CD4-positive, alpha-beta T cell treated with Interleukin-17A for 1 hour (primary cell): ENCODE measurements around the gene AP5B1.
"Not testable (repeated sequence)": the region's sequence is repeated elsewhere in the genome, so short reads cannot be mapped to it uniquely, and the experiment has no call there.

ENCODE experiments used
- DNase-seq: peaks from one replicate; pipeline ENCODE4 v3.0.0-alpha.2; 2020

Gene AP5B1

GRCh38 chr11:65762816-65763215 lies 18.0 kb downstream of the AP5B1 start:
- DNase-seq, result not testable (repeated sequence)

DNA sequence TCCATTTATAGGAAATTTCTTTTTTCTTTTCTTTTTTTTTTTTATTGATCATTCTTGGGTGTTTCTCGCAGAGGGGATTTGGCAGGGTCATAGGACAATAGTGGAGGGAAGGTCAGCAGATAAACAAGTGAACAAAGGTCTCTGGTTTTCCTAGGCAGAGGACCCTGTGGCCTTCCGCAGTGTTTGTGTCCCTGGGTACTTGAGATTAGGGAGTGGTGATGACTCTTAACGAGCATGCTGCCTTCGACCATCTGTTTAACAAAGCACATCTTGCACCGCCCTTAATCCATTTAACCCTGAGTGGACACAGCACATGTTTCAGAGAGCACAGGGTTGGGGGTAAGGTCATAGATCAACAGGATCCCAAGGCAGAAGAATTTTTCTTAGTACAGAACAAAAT lies 18.6 kb downstream of the AP5B1 start:
- DNase-seq, result not testable (repeated sequence)

DNA sequence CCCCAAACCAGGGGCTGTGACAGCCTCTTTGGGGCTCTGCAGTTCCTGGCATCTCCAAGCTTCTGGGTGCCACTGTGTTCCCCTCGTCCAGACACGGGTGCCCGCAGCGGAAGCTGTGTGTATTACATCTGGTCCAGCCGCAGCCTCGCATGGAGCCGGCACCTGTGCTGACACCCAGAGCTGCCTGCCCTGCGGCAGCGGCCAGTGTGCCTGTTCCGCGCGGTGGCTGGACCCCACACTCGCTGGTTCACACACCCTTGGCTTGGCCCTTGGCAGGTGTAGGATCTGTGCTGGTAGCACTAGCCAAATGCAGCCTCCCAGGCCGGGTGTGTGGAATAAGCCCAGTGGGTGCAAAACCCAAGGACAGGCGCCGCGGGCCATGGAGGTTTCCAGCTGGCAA lies 35.7 kb downstream of the AP5B1 start:
- no peak for DNase-seq

DNA sequence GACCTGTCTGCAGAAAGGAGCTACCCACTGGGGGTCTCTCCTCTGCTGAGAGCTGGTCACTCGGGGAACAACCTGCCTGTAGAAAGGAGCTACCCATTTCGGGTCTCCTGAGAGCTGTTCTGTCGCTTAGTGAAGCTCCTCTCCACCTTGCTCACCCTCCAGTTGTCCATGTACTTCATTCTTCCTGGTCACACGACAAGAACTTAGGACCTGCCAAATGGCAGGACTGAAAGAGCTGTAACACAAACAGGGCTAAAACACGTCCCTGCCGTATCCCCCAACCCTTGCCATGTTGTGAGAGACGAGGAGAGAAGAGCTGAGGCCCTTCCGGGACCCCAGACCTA lies 36.1 kb downstream of the AP5B1 start:
- no peak for DNase-seq

DNA sequence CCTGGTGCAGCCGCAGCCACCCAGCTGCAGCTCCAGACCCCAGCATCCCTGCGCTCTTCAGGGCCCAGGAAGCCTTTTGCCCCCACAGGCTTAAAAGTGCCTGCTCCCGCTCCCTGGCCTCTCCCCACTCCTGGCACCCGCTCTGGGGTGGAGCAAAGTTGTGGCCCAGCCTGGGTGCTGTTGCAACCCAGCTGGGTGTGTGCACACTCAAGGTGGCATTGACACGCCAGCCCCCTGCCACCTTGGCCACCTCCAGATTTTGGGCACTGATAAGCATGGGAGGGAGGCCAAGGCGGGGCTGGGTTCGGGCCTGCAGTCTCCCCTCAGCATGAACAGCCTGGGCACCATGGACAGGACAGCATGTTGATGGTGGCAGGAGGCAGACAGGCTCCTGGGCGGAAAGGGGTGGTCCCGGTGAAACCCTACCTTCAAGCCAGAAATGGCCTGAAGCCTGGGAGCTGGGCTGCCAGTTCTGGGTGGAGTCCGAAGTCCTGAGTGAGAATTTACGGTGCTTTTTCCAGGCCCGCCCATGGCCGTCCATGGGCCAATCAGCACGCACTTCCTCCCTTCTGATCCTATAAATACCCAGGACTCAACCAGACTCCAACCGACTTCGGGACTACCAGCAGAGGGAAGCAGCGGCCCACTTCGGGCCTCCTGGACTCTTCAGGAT lies 36.6 kb downstream of the AP5B1 start:
- DNase-seq, result no peak

- no peak for DNase-seq
Measured at GRCh38 chr11:65743681-65744025, 37.1 kb downstream of the AP5B1 start.

DNA sequence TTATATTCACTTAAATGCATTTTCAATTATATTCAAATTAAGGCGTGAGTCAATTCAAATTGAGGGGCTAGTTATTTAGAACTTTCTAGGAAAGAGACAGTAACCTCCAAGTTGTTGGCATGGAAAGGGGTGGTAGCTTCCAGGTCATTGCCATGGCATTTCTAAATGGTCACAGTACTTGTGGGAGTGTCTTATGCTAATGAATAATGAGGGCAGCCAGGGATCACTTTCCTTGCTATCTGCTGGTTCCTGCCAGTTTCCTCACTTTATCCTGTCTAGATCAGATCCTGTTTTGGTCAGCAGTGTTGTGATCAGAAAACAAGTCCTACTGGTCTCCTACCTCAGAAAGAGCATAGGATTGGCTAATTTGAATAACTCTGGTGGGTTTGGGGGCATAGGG lies 38.4 kb downstream of the AP5B1 start:
- no peak for DNase-seq

GRCh38 chr11:65741185-65741584 lies 39.6 kb downstream of the AP5B1 start:
- no peak for DNase-seq

- no peak for DNase-seq
Measured at GRCh38 chr11:65739022-65739421, 41.8 kb downstream of the AP5B1 start.

DNA sequence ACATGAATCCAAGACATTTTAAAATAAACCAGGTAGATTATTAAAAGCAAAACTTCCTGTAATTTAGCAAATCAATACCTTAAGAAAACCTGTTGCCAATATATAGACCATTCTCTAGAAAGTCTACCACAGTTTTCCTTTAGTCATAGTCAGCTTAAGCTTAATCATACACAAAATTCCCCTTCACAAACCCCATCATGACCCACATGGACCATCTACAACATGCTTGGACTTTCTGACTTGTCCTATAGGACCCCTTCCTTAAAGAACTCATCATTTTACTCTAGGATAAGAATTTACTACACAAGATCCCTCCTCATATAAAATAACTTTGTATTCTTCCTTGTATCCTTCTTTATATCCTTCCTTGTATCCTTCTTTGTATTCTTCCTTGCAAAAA lies 44.0 kb downstream of the AP5B1 start:
- DNase-seq, result no peak

DNA sequence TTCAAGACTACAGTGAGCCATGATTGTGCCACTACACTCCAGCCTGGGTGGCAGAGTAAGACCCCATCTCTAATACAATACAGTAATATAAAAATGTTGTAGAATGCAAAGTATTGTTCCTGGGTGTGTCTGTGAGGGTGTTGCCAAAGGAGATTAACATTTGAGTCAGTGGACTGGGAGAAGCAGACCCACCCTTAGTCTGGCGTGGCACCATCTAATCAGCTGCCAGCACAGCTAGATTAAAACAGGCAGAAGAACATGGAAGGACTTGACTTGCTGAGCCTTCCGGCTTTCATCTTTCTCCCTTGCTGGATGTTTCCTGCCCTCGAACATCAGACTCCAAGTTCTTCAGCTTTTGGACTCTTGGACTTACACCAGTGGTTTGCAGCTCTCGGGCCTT lies 45.7 kb downstream of the AP5B1 start:
- DNase-seq, result not testable (repeated sequence)

DNA sequence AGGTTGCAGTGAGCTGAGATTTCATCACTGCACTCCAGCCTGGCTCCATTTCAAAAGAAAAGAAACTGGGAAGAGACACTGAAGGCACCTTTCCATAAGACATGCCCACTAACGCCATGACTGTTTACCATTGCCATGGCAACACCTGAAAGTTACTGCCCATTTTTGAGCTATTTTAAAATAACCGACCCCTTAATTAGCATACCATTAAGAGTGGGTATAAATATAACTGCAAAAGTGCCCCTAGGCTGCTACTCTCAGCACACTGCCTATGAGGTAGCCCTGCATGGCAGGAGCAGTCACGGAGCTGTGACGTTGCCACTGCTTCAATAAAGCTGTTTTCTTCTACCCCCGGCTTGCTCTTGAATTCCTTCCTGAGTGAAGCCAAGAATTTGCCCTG lies 50.3 kb downstream of the AP5B1 start:
- DNase-seq, result no peak

- DNase-seq, result no peak
Measured at GRCh38 chr11:65727865-65728264, 52.9 kb downstream of the AP5B1 start.

- DNase-seq, result no peak
Measured at GRCh38 chr11:65726660-65727059, 54.1 kb downstream of the AP5B1 start.
